Esophagus (tissue), 2 donors: ENCODE results near the gene PARP15. TPM values are rescaled to one million over a fixed set of nuclear protein-coding genes. Genes with fewer than 3 reads are reported as not detected.
"Not testable (repeated sequence)": the region's sequence is repeated elsewhere in the genome, so short reads cannot be mapped to it uniquely, and the experiment has no call there.

Source experiments
- H3K27ac ChIP-seq, 2 donors: one replicate each; pipeline ENCODE4 v1.5.1; 2013; ENCODE audit warnings: low read depth in 2 of 2, mild to moderate bottlenecking in 2 of 2, inconsistent platforms in 1 of 2, low read length in 1 of 2, moderate library complexity in 1 of 2
- H3K27me3 ChIP-seq, 2 donors: one replicate each; pipeline ENCODE4 v1.6.1; 2013; ENCODE audit warnings: low read length in 2 of 2, control low read depth in 1 of 2, mild to moderate bottlenecking in 1 of 2; ENCODE audit not compliant: insufficient read depth in 2 of 2, control insufficient read depth in 1 of 2
- H3K36me3 ChIP-seq, 2 donors: one replicate each; pipeline ENCODE4 v1.6.1; 2013; ENCODE audit warnings: low read length in 1 of 2; ENCODE audit not compliant: control insufficient read depth in 2 of 2, insufficient read depth in 2 of 2
- H3K4me1 ChIP-seq, 2 donors: one replicate each; pipeline ENCODE4 v1.6.1; 2013; ENCODE audit warnings: low read length in 1 of 2; ENCODE audit not compliant: control insufficient read depth in 2 of 2, insufficient read depth in 2 of 2
- H3K4me3 ChIP-seq, 2 donors: one replicate each; pipeline ENCODE4 v1.5.1; 2013; ENCODE audit warnings: low read length in 2 of 2, mild to moderate bottlenecking in 2 of 2, low read depth in 1 of 2, moderate library complexity in 1 of 2
- H3K9me3 ChIP-seq, 2 donors: one replicate each; pipeline ENCODE4 v1.6.1; 2013; ENCODE audit warnings: mild to moderate bottlenecking in 2 of 2, low read depth in 1 of 2, low read length in 1 of 2, moderate library complexity in 1 of 2; ENCODE audit not compliant: control insufficient read depth in 2 of 2, insufficient read depth in 1 of 2
- WGBS, 2 donors: extraction: QIAGEN DNeasy Blood & Tissue Kit; methylation state at CpG; one replicate each; pipeline ENCODE4 v1.1.7; 2013; 5-methylcytosine and 5-hydroxymethylcytosine counted together
- polyA plus RNA-seq, 2 donors: library from polyadenylated mRNA; stranded (reverse); fragments of 200-250 nt; gene quantifications; one replicate each; pipeline ENCODE4 v1.2.3, GENCODE V29; 2013
- donor health status: healthy with polysubstance abuse.
- donor health status: Bipolar disorder and iron deficiency.

PARP15 gene
- polyA plus RNA-seq, 2 donors, result 0.46 to 0.94 TPM

GRCh38 chr3:122681284-122681973, 104.0 kb downstream of the PARP15 start:
- Histone ChIP-seq H3K36me3 (no peaks in the 10 kb centered on the region), H3K4me3 (peak overlapping the region; percentile 83 to 87), H3K27ac (peak overlapping the region; percentile 95), H3K9me3 (no peaks in the 10 kb centered on the region), H3K4me1 (peaks cover 3 to 5% of the 10 kb centered on the region in 2 donors), H3K27me3 (no peaks in the 10 kb centered on the region)
- WGBS, 2 donors, result 23 to 24% methylated on average over 24 of the region's 24 CpGs

- no peak overlapping the region for H3K27ac ChIP-seq
- WGBS, 2 donors, result 56 to 70% methylated on average over 3 of the region's 3 CpGs
- peaks cover 3 to 5% of the 10 kb centered on the region in 2 donors for H3K4me1 ChIP-seq
- H3K9me3 ChIP-seq, result no peaks in the 10 kb centered on the region
- no peaks in the 10 kb centered on the region for H3K36me3 ChIP-seq
- peak overlapping the region; percentile 83 to 87 for H3K4me3 ChIP-seq
- no peaks in the 10 kb centered on the region for H3K27me3 ChIP-seq
Observed at GRCh38 chr3:122681974-122682409, 104.5 kb downstream of the PARP15 start.

- not testable (repeated sequence) for H3K9me3 ChIP-seq, H3K36me3 ChIP-seq, H3K4me3 ChIP-seq, H3K4me1 ChIP-seq, H3K27ac ChIP-seq, H3K27me3 ChIP-seq
- 86 to 87% methylated on average over 11 of the region's 11 CpGs for WGBS, 2 donors
Observed at GRCh38 chr3:122682778-122683411, 105.4 kb downstream of the PARP15 start.

GRCh38 chr3:122687298-122687697, 109.8 kb downstream of the PARP15 start:
- 84 to 96% methylated on average over 2 of the region's 2 CpGs for WGBS, 2 donors
- Histone ChIP-seq H3K9me3 (no peaks in the 10 kb centered on the region), H3K4me3 (no peak overlapping the region), H3K4me1 (no peaks in the 10 kb centered on the region), H3K36me3 (peaks cover 0 to 4% of the 10 kb centered on the region in 2 donors), H3K27ac (no peak overlapping the region), H3K27me3 (no peaks in the 10 kb centered on the region)

Other genes with a start within 250 kb of the PARP15 start
- gene MIX23, start 194.4 kb upstream of the PARP15 start, polyA plus RNA-seq, result 10 to 100 TPM; 32.9 to 41.9 TPM
- gene FAM162A, start 193.5 kb upstream of the PARP15 start, polyA plus RNA-seq, result 100 to 1,000 TPM; 242 TPM
- 1 to 10 TPM; 1.3 TPM for gene WDR5B, start 161.6 kb upstream of the PARP15 start, polyA plus RNA-seq
- gene KPNA1, start 62.7 kb upstream of the PARP15 start, polyA plus RNA-seq, result 10 to 100 TPM in 1 of 2 donors, 1 to 10 TPM in 1; 8.5 to 13.9 TPM
- gene PARP9, start 13.3 kb upstream of the PARP15 start, polyA plus RNA-seq, result 10 to 100 TPM; 17.1 to 20.0 TPM
- gene DTX3L, start 13.3 kb upstream of the PARP15 start, polyA plus RNA-seq, result 1 to 10 TPM; 5.9 to 6.4 TPM
- 1 to 10 TPM; 5.4 to 6.6 TPM for gene PARP14, start 103.2 kb downstream of the PARP15 start, polyA plus RNA-seq
- 1 to 10 TPM; 4.2 to 7.5 TPM for gene HSPBAP1, start 216.2 kb downstream of the PARP15 start, polyA plus RNA-seq
- 10 to 100 TPM; 10.1 to 14.3 TPM for gene SLC49A4, start 217.4 kb downstream of the PARP15 start, polyA plus RNA-seq